NT2/D1 (cell line): ENCODE results near the gene TNN.

Source experiments
- SUZ12 ChIP-seq: IDR thresholded peaks from 2 replicates; pipeline ENCODE4 v1.6.1; 2011; ENCODE audit not compliant: insufficient read length, insufficient read depth; ENCODE audit errors: extremely low read depth
- YY1 ChIP-seq: IDR thresholded peaks from 2 replicates; pipeline ENCODE4 v1.6.1; 2011; ENCODE audit not compliant: insufficient read length, insufficient read depth
- ZNF274 ChIP-seq: IDR thresholded peaks from 2 replicates; pipeline ENCODE4 v1.6.1; 2011; ENCODE audit warnings: mild to moderate bottlenecking, low read depth, low read length

GRCh38 chr1:175133673-175134435 is 66.2 kb downstream of the TNN start:
- TF ChIP-seq SUZ12 (no peak), YY1 (no peak), ZNF274 (no peak)
